HFF-Myc (cell line): ENCODE measurements around the gene RNF113B.

ENCODE experiments used
- DNase-seq: peaks from one replicate; pipeline ENCODE4 v3.0.0-alpha.2; 2011; ENCODE audit warnings: low read depth; ENCODE audit errors: extremely low read depth
- H3K4me3 ChIP-seq: replicated peaks from 2 replicates; pipeline ENCODE4 v1.5.1; 2011; ENCODE audit warnings: low read depth, mild to moderate bottlenecking, control low read depth, low read length
- TF ChIP-seq, protein P1 (sequence below): IDR thresholded peaks from 2 replicates; pipeline ENCODE4 v1.5.1; 2012; ENCODE audit warnings: mild to moderate bottlenecking, low read depth, low read length, control low read depth; ENCODE audit errors: missing control alignments

Gene RNF113B

DNA sequence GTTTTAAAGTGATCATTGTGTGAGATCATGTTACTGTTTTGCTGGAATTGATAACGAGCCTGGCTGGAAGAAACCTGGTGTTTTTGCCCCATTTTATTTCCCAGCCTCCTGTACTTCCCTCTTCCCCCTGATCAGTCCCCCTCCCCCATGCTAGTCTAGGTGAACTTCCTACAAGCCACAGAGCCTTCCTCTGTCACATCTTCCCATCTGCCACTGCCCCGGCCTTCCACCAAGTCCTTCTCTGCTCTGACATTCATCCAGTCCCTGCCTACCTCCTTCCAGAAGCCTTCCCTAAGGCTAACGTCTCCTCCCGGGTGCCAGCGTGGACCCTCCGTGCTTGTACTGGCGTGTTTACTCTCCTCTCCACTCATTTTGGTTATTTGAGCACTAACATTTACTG is 19.9 kb downstream of the RNF113B start:
- no peak overlapping the region for H3K4me3 ChIP-seq
- TF ChIP-seq, protein P1, sequence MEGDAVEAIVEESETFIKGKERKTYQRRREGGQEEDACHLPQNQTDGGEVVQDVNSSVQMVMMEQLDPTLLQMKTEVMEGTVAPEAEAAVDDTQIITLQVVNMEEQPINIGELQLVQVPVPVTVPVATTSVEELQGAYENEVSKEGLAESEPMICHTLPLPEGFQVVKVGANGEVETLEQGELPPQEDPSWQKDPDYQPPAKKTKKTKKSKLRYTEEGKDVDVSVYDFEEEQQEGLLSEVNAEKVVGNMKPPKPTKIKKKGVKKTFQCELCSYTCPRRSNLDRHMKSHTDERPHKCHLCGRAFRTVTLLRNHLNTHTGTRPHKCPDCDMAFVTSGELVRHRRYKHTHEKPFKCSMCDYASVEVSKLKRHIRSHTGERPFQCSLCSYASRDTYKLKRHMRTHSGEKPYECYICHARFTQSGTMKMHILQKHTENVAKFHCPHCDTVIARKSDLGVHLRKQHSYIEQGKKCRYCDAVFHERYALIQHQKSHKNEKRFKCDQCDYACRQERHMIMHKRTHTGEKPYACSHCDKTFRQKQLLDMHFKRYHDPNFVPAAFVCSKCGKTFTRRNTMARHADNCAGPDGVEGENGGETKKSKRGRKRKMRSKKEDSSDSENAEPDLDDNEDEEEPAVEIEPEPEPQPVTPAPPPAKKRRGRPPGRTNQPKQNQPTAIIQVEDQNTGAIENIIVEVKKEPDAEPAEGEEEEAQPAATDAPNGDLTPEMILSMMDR, result no peak
- DNase-seq, result no peak

GRCh38 chr13:98156259-98156658 is 20.8 kb downstream of the RNF113B start:
- no peak for DNase-seq
- TF ChIP-seq, protein P1, result no peak
- no peak overlapping the region for H3K4me3 ChIP-seq

DNA sequence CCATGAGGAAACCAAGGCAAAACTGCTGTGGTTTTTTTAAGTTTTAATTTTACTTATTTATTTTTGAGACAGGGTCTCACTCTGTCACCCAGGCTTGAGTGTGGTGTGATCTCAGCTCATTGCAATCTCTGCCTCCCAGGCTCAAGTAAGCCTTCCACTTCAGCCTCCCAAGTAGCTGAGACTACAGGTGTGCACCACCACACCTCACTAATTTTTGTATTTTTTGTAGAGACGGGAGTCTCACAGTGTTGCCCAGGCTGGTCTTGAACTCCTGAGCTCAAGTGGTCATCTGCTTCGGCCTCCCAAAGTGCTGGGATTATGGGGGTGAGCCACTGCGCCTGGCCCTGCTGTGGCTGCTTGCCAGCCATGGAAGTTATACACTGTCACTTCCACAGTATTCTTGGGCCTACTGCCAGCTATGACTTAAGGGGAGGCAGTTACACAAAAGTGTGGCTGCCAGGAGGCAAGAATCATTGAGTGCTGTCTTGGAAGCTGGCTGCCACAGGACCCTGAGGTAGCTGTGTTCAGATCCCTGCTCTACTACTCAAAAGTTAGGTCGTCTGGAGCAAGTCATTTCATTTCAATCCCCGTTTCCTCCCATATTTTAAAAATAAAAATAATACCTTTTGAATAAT is 21.5 kb downstream of the RNF113B start:
- TF ChIP-seq, protein P1, result no peak
- DNase-seq, result no peak
- no peak overlapping the region for H3K4me3 ChIP-seq

GRCh38 chr13:98150832-98151479 is 26.1 kb downstream of the RNF113B start:
- TF ChIP-seq, protein P1, result no peak
- no peak overlapping the region for H3K4me3 ChIP-seq
- DNase-seq, result no peak

DNA sequence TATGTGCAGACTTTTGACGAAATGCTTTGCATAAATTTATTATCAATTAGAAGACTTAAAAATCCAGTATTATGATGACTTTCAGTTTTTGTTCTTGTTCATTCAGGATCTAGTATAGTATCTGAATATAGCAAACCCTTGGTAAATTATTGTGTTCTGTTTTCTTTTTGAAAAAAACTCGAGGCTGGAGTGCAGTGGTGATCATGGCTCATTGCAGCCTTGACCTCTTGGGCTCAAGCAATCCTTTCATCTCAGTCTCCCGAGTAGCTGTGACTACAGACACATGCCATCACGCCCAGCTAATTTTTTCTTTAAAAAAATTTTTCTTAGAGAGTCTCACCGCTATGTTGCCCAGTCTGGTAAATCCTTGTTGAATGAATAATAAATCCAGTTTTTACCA is 29.5 kb downstream of the RNF113B start:
- no peak overlapping the region for H3K4me3 ChIP-seq
- TF ChIP-seq, protein P1, result no peak
- no peak for DNase-seq

DNA sequence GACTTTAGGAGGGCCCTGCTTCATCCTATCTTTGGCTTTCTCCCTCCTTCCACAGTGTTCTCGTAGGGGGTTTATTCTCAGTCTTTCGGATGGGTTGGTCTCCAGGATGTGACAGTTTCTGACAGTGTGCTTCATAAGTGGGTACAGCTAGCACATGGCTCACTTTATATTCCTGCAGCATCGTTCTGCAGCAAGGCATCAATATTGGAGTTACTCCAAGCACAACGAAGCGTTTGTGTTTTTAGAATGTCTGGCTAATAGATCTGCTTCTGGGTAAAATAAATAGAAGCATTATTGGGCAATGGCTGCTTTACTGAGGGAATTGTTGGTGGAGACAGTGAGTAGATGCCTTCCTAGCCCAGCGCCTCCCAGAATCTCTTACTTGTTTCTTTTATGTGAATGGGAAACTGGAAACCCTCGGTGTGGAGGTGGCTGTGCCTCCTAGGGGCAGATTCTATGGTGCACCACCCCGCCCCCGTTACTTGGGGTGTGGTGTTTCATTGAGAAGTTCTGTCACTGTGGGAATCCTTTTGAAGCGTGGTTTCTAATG is 32.2 kb downstream of the RNF113B start:
- TF ChIP-seq, protein P1, result peak; percentile 43
- DNase-seq, result peak; percentile 46
- H3K4me3 ChIP-seq, result peak overlapping the region; percentile 80
